ENCODE data around the gene WDR37. TPM values are rescaled to one million over a fixed set of nuclear protein-coding genes. Genes with fewer than 3 reads are reported as not detected.
"Not testable (repeated sequence)": the region's sequence is repeated elsewhere in the genome, so short reads cannot be mapped to it uniquely, and the experiment has no call there.

Gene WDR37
- polyA plus RNA-seq, 12 donors = 7.6 to 13.3 (median 10.6) TPM; not detected in 1

- DNase-seq = no peak
Observed at GRCh38 chr10:1041514-1041913, 14.7 kb upstream of the WDR37 start.

- DNase-seq = no peak
Observed at GRCh38 chr10:1043532-1043995, 12.6 kb upstream of the WDR37 start.

- no peak for DNase-seq
Observed at GRCh38 chr10:1044146-1044545, 12.0 kb upstream of the WDR37 start.

GRCh38 chr10:1044964-1045363 lies 11.2 kb upstream of the WDR37 start:
- no peak for DNase-seq

GRCh38 chr10:1045415-1045814 lies 10.8 kb upstream of the WDR37 start:
- DNase-seq = no peak

- no peak for DNase-seq
Observed at GRCh38 chr10:1047937-1048336, 8.2 kb upstream of the WDR37 start.

- no peak for DNase-seq
Observed at GRCh38 chr10:1048349-1048731, 7.8 kb upstream of the WDR37 start.

- DNase-seq = peak; percentile 100
Observed at GRCh38 chr10:1048732-1049424, 7.3 kb upstream of the WDR37 start, which contains the start of gene IDI1. TSS of gene IDI1 (minus strand) at chr10:1049119. CDS start at chr10:1049003, 116 bp downstream.

- no peak for DNase-seq
Observed at GRCh38 chr10:1049425-1049958, 6.7 kb upstream of the WDR37 start.

- no peak for DNase-seq
Observed at GRCh38 chr10:1050145-1050544, 6.0 kb upstream of the WDR37 start.

- DNase-seq = no peak
Observed at GRCh38 chr10:1050554-1050953, 5.6 kb upstream of the WDR37 start.

- no peak for DNase-seq
Observed at GRCh38 chr10:1054684-1055083, 1.5 kb upstream of the WDR37 start.

- DNase-seq = no peak
Observed at GRCh38 chr10:1057106-1057657, 997 bp downstream of the WDR37 start.

- DNase-seq = no peak
Observed at GRCh38 chr10:1058017-1058416, 1.8 kb downstream of the WDR37 start.

GRCh38 chr10:1059902-1060301 lies 3.7 kb downstream of the WDR37 start:
- DNase-seq = no peak

- no peak for DNase-seq
Observed at GRCh38 chr10:1061930-1062774, 6.0 kb downstream of the WDR37 start.

GRCh38 chr10:1063232-1063865 lies 7.2 kb downstream of the WDR37 start:
- no peak for DNase-seq

GRCh38 chr10:1064964-1065247 lies 8.7 kb downstream of the WDR37 start:
- DNase-seq = no peak

- DNase-seq = not testable (repeated sequence)
Observed at GRCh38 chr10:1066734-1067133, 10.5 kb downstream of the WDR37 start.

- DNase-seq = no peak
Observed at GRCh38 chr10:1068380-1069361, 12.5 kb downstream of the WDR37 start.

GRCh38 chr10:1070919-1071318 lies 14.7 kb downstream of the WDR37 start:
- DNase-seq = no peak

Data from muscle of arm (tissue), 12 donors.